Parathyroid adenoma (tissue), 2 donors: ENCODE measurements around the gene TIMP3.

Experiments used
- H2AFZ ChIP-seq: fragments of 300-600 bp; sonication (generic); one replicate; pipeline ENCODE4 v1.7.0; 2017; ENCODE audit warnings: antibody characterized with exemption, mild to moderate bottlenecking
- H3K27ac ChIP-seq: fragments of 300-600 bp; sonication (generic); one replicate; pipeline ENCODE4 v1.7.0; 2017
- H3K27me3 ChIP-seq: fragments of 300-600 bp; sonication (generic); one replicate; pipeline ENCODE4 v1.7.0; 2017; ENCODE audit warnings: low read length; ENCODE audit not compliant: control insufficient read depth, insufficient read depth
- H3K36me3 ChIP-seq: fragments of 300-600 bp; sonication (generic); one replicate; pipeline ENCODE4 v1.7.0; 2017; ENCODE audit warnings: low read length; ENCODE audit not compliant: control insufficient read depth, insufficient read depth
- H3K4me1 ChIP-seq: fragments of 300-600 bp; sonication (generic); one replicate; pipeline ENCODE4 v1.7.0; 2017; ENCODE audit warnings: control low read depth
- H3K4me2 ChIP-seq: fragments of 300-600 bp; sonication (generic); one replicate; pipeline ENCODE4 v1.7.0; 2017; ENCODE audit warnings: low read length
- H3K4me3 ChIP-seq: fragments of 300-600 bp; sonication (generic); one replicate; pipeline ENCODE4 v1.7.0; 2017; ENCODE audit warnings: low read depth, low read length
- H3K79me2 ChIP-seq: fragments of 300-600 bp; sonication (generic); one replicate; pipeline ENCODE4 v1.7.0; 2017; ENCODE audit warnings: control low read depth
- H3K9ac ChIP-seq: fragments of 300-600 bp; sonication (generic); one replicate; pipeline ENCODE4 v1.7.0; 2017; ENCODE audit warnings: mild to moderate bottlenecking
- H3K9me3 ChIP-seq: fragments of 300-600 bp; sonication (generic); one replicate; pipeline ENCODE4 v1.7.0; 2017; ENCODE audit warnings: low read length; ENCODE audit not compliant: control insufficient read depth
- TF ChIP-seq, protein P1 (sequence below): fragments of 300-600 bp; sonication (generic); IDR thresholded peaks from one replicate; pipeline ENCODE4 v1.7.0; 2017; ENCODE audit warnings: antibody characterized with exemption, mild to moderate bottlenecking
- donor health status: primary hyperparathyroidism.

Gene TIMP3

GRCh38 chr22:32911503-32911902, 110.0 kb downstream of the TIMP3 start:
- Histone ChIP-seq H3K4me2 (no peak overlapping the region), H2AFZ (no peak overlapping the region)
- TF ChIP-seq, protein P1, sequence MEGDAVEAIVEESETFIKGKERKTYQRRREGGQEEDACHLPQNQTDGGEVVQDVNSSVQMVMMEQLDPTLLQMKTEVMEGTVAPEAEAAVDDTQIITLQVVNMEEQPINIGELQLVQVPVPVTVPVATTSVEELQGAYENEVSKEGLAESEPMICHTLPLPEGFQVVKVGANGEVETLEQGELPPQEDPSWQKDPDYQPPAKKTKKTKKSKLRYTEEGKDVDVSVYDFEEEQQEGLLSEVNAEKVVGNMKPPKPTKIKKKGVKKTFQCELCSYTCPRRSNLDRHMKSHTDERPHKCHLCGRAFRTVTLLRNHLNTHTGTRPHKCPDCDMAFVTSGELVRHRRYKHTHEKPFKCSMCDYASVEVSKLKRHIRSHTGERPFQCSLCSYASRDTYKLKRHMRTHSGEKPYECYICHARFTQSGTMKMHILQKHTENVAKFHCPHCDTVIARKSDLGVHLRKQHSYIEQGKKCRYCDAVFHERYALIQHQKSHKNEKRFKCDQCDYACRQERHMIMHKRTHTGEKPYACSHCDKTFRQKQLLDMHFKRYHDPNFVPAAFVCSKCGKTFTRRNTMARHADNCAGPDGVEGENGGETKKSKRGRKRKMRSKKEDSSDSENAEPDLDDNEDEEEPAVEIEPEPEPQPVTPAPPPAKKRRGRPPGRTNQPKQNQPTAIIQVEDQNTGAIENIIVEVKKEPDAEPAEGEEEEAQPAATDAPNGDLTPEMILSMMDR: no peak

More at GRCh38 chr22:32911503-32911902, 110.0 kb downstream of the TIMP3 start:
- Histone ChIP-seq H3K9ac (no peak overlapping the region), H3K27ac (no peak overlapping the region), H3K4me3 (no peak overlapping the region), H3K4me1 (no peaks in the 10 kb centered on the region), H3K36me3 (no peaks in the 10 kb centered on the region), H3K79me2 (no peaks in the 10 kb centered on the region), H3K9me3 (no peaks in the 10 kb centered on the region), H3K27me3 (no peaks in the 10 kb centered on the region)
